ENCODE measurements around the gene VSNL1. TPM values are rescaled to one million over a fixed set of nuclear protein-coding genes. Genes with fewer than 3 reads are reported as not detected.
A peak's percentile ranks its signal among the peaks of the same experiment; 100 is the strongest.

The VSNL1 gene
- total and polyA plus RNA-seq, 2 experiments from 2014 or later, result 3.9 to 4.1 TPM

DNA sequence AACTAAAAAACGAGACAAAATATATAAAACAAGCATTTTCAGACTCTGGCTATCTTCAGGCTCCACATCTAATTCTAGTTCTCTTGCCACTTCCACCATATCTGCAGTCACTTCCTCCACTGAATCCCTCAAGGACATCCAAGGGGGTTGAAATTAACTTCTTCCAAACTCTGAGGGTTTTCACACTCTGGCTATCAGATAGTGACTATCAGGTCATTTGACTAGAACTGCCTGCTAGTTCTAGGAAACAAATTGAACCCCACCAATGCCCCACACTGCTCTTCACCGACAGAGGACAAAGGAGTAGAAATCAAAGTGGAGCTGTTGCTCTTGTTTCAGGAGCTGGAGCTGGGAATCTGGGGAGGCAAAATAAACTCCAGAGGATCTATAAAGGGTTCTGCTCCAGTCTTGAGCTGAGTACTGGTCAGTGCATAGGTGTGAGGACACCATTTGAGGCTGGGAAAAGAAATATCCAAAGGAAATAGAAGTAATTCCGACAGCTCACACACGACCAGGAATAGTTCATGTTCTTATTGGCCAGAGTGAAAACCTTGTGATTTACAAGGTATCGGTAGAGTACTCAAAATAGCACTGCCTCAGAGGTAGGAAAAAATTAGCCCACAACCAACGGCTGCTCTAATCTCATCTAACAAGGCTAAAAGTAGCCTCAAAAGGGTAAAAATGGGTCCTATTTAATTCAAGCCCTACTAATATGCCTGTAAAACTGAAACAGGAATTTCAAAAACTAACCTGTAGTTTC, 141.8 kb downstream of the VSNL1 start:
- H3K4me1 ChIP-seq (ENCODE audit: low read depth), result peaks cover 12% of the 10 kb centered on the region
- peak overlapping the region; percentile 56 for H3K27ac ChIP-seq
- no peak overlapping the region for H3K4me3 ChIP-seq
- TF ChIP-seq, protein P1, sequence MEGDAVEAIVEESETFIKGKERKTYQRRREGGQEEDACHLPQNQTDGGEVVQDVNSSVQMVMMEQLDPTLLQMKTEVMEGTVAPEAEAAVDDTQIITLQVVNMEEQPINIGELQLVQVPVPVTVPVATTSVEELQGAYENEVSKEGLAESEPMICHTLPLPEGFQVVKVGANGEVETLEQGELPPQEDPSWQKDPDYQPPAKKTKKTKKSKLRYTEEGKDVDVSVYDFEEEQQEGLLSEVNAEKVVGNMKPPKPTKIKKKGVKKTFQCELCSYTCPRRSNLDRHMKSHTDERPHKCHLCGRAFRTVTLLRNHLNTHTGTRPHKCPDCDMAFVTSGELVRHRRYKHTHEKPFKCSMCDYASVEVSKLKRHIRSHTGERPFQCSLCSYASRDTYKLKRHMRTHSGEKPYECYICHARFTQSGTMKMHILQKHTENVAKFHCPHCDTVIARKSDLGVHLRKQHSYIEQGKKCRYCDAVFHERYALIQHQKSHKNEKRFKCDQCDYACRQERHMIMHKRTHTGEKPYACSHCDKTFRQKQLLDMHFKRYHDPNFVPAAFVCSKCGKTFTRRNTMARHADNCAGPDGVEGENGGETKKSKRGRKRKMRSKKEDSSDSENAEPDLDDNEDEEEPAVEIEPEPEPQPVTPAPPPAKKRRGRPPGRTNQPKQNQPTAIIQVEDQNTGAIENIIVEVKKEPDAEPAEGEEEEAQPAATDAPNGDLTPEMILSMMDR (IDR thresholded peaks at IDR 0.05; ENCODE audit: low read depth, low read length), result no peak
- H3K36me3 ChIP-seq, result peaks cover 13% of the 10 kb centered on the region
- no peaks in the 10 kb centered on the region for H3K27me3 ChIP-seq
- no peak for DNase-seq (ENCODE audit: low read depth in 1 of 2, low spot score in 1 of 2)
- no peaks in the 10 kb centered on the region for H3K9me3 ChIP-seq (ENCODE audit: low read depth)

DNA sequence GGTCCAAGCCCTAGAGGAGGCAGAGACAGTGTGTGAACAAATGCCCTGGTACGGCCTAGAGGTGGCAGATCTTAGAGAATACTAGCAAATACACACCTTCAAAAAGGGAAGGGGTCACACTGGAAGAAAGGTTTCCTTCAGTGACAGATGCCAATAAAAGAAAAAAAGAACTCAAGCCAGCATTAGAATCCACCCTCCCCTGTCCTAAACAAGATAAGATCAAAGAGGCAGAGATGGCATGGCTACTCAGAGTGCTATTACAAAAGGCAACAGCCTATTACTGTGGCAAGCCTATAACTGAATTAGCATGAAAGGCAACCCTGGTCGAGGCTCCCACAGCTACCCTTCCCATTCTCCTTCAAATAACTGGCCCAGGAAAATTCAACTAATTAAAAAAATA, 143.5 kb downstream of the VSNL1 start:
- no peak overlapping the region for H3K4me3 ChIP-seq
- H3K27me3 ChIP-seq, result no peaks in the 10 kb centered on the region
- no peak overlapping the region for H3K27ac ChIP-seq
- DNase-seq (ENCODE audit: low read depth in 1 of 2, low spot score in 1 of 2), result no peak
- H3K36me3 ChIP-seq, result peaks cover 16% of the 10 kb centered on the region
- H3K9me3 ChIP-seq (ENCODE audit: low read depth), result no peaks in the 10 kb centered on the region
- TF ChIP-seq, protein P1 (IDR thresholded peaks at IDR 0.05; ENCODE audit: low read depth, low read length), result no peak
- peaks cover 12% of the 10 kb centered on the region for H3K4me1 ChIP-seq (ENCODE audit: low read depth)

DNA sequence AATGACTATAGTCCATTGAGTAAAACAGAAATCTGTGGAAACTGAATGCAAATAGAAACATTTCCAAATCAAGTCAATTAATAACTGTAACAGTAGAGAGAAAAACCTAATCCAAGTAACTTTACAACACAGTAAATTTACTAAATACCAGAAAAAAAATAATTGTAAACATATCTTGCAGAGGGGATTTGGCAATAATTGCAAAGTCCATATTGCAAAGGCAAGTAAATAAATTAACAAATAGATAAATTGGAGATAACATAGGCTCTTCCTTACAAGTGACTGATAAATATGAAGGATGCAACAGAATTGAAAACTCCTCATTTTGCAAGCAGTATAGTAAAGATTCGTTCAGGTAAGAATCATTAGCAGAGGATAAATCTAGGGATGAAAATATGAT, 148.1 kb downstream of the VSNL1 start:
- peaks cover 25% of the 10 kb centered on the region for H3K36me3 ChIP-seq
- DNase-seq (ENCODE audit: low read depth in 1 of 2, low spot score in 1 of 2), result no peak

DNA sequence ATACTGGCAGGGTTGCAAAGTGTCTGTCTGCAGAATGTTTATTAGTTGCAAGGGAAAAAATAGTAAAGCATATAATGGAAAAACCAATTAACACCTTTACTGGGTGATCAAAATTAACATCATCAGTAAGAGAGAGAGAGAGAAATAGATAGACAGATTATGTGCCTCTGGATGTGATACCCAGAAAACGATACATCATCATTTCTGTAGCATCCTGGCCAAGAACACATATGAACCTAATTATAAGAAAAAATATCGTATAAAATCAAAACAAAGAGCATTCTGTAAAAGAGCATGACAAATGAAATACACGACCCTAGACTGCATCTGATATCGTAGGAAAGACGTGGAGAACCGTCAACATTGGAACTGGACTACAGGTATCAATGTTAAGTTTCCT, 148.5 kb downstream of the VSNL1 start:
- H3K9me3 ChIP-seq (ENCODE audit: low read depth), result no peaks in the 10 kb centered on the region
- TF ChIP-seq, protein P1 (IDR thresholded peaks at IDR 0.05; ENCODE audit: low read depth, low read length), result no peak
- no peak overlapping the region for H3K27ac ChIP-seq
- no peaks in the 10 kb centered on the region for H3K4me1 ChIP-seq (ENCODE audit: low read depth)
- no peak for DNase-seq (ENCODE audit: low read depth in 1 of 2, low spot score in 1 of 2)
- H3K27me3 ChIP-seq, result no peaks in the 10 kb centered on the region
- no peak overlapping the region for H3K4me3 ChIP-seq
- H3K36me3 ChIP-seq, result peaks cover 25% of the 10 kb centered on the region

More for the DNA sequence above, 148.1 kb downstream of the VSNL1 start:
- H3K27ac ChIP-seq, result no peak overlapping the region
- no peaks in the 10 kb centered on the region for H3K27me3 ChIP-seq
- TF ChIP-seq, protein P1 (IDR thresholded peaks at IDR 0.05; ENCODE audit: low read depth, low read length), result no peak
- no peak overlapping the region for H3K4me3 ChIP-seq
- no peaks in the 10 kb centered on the region for H3K4me1 ChIP-seq (ENCODE audit: low read depth)
- H3K9me3 ChIP-seq (ENCODE audit: low read depth), result no peaks in the 10 kb centered on the region

DNA sequence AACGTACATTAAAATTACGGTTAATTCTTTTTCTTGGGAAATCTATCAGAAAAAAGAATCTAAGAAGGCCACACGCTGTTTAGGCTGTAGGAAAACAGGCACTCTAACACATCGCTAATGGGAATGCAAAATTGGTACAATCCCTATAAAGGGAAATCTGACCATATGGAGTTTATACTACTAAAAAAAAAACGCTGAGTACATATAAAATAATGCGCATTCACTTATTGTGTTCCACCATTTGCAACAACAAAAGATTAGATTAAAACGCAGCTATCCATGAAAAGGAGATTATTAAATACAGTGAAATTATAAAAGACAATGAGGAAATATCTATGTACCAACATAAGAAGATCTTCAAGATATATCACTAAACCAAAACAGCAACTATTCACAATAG, 150.3 kb downstream of the VSNL1 start:
- H3K36me3 ChIP-seq, result peaks cover 38% of the 10 kb centered on the region
- TF ChIP-seq, protein P1 (IDR thresholded peaks at IDR 0.05; ENCODE audit: low read depth, low read length), result no peak
- H3K9me3 ChIP-seq (ENCODE audit: low read depth), result no peaks in the 10 kb centered on the region
- no peaks in the 10 kb centered on the region for H3K4me1 ChIP-seq (ENCODE audit: low read depth)
- H3K27ac ChIP-seq, result no peak overlapping the region
- no peak for DNase-seq (ENCODE audit: low read depth in 1 of 2, low spot score in 1 of 2)
- no peaks in the 10 kb centered on the region for H3K27me3 ChIP-seq
- no peak overlapping the region for H3K4me3 ChIP-seq

Other genes starting within 250 kb of the VSNL1 start
- 0.04 and 0.12 TPM in 2 replicates for gene RAD51AP2, start 22.3 kb upstream of the VSNL1 start, total RNA-seq
- 0.10 TPM in 1 of 2 replicates, not detected in the other for gene RAD51AP2, start 22.3 kb upstream of the VSNL1 start, polyA plus RNA-seq
- 7.8 and 19.2 TPM in 2 replicates for gene SMC6, start 213.1 kb downstream of the VSNL1 start, total RNA-seq
- gene SMC6, start 213.1 kb downstream of the VSNL1 start, polyA plus RNA-seq, result 13.1 and 17.4 TPM in 2 replicates
- 5.6 and 8.8 TPM in 2 replicates for gene GEN1, start 213.4 kb downstream of the VSNL1 start, total RNA-seq
- gene GEN1, start 213.4 kb downstream of the VSNL1 start, polyA plus RNA-seq, result 4.3 and 7.2 TPM in 2 replicates

Data from cardiac muscle cell (in vitro differentiated cells and primary cell).